H1 (cell line): Measurements from ENCODE around the gene MAGI2. TPM values are rescaled to one million over a fixed set of nuclear protein-coding genes. Genes with fewer than 3 reads are reported as not detected.

ENCODE experiments used
- ASH2L ChIP-seq: fragments of 200-600, 300-600 bp; sonication (generic); IDR thresholded peaks from one replicate; pipeline ENCODE4 v1.7.1; 2017; ENCODE audit warnings: low read length
- ATF2 ChIP-seq: IDR thresholded peaks from 2 replicates; pipeline ENCODE4 v1.6.1; 2012; ENCODE audit warnings: low read length, inconsistent platforms
- SIN3A ChIP-seq, 2 experiments: IDR thresholded peaks in 1 of 2; conservative IDR thresholded peaks in 1 of 2; 2 replicates each; pipeline ENCODE4 v1.6.1; 2011 to 2012; ENCODE audit warnings: low read length in 2 of 2, improper control_type of control experiment in 1 of 2, low read depth in 1 of 2, mild to moderate bottlenecking in 1 of 2
- TBP ChIP-seq: IDR thresholded peaks from 2 replicates; pipeline ENCODE4 v1.6.1; 2011; ENCODE audit warnings: low read depth, low read length, improper control_type of control experiment
- polyA plus RNA-seq, 7 experiments: library from polyadenylated mRNA; depleted of rRNA in 3 of 7; stranded (reverse) in 5 of 7; unstranded in 2 of 7; fragments of >200 nt in 5 of 7; fragments of 200-250 nt in 2 of 7; gene quantifications; 1 replicate in 5 of 7; 2 replicates in 1 of 7; 4 replicates in 1 of 7; pipeline versions ENCODE4 v1.2.1 to v1.2.3, GENCODE V29; 2011 to 2013; ENCODE audit warnings: missing spikeins in 2 of 7, mixed read lengths in 2 of 7
- total RNA-seq: library from RNA; stranded (reverse); fragmentation: NEBNext Ultra II Directional; extraction: Animal tissue kit (Norgen Biotek cat#: 25700); gene quantifications from 2 replicates; pipeline ENCODE4 v1.2.1, GENCODE V29; 2021

Gene MAGI2
- total and polyA plus RNA-seq, 2 of the 8 experiments (the other 6 are each of a cell fraction or from before 2014, with no cell fraction given) = 6.0 to 27.3 TPM

GRCh38 chr7:78279457-78279856, 1174.0 kb downstream of the MAGI2 start (continued):
- no peak for TF ChIP-seq SIN3A (conservative IDR thresholded peaks at IDR 0.05 in 1 of 2, IDR thresholded peaks at IDR 0.05 in 1 of 2; ENCODE audit: low read depth in 1 of 2, low read length in 2 of 2)
- no peak for TF ChIP-seq ATF2
- TF ChIP-seq ASH2L = no peak
- TF ChIP-seq TBP = no peak
